CD4-positive, alpha-beta T cell (primary cell): ENCODE results near the gene KCNS1. TPM values are rescaled to one million over a fixed set of nuclear protein-coding genes. Genes with fewer than 3 reads are reported as not detected.

Source experiments
- ATAC-seq: fragments of 200-7000 bp; cut with Tn5 transposase; one replicate; pipeline ENCODE4 v1.10.0; 2022; ENCODE audit warnings: mild to moderate bottlenecking; ENCODE audit not compliant: poor library complexity
- CTCF ChIA-PET: fragments of 350-600 bp; sonication (Branson Sonifier 250); formaldehyde crosslinking; loops from one replicate; lab custom pipeline; 2021; ENCODE audit warnings: antibody characterized with exemption, inconsistent platforms; lab: Charles Lee
- POLR2A ChIA-PET: fragments of 350-600 bp; sonication (Branson Sonifier 250); formaldehyde crosslinking; loops from one replicate; lab custom pipeline; 2021; ENCODE audit warnings: antibody characterized with exemption, inconsistent platforms; lab: Charles Lee
- DNase-seq, 14 experiments: peaks; one replicate each; pipeline ENCODE4 v3.0.0-alpha.2; 2013 to 2020; ENCODE audit warnings: mixed read lengths in 2 of 14
- H3K27ac ChIP-seq, 2 donors: one replicate each; pipeline versions ENCODE4 v1.5.1 to v1.7.0; 2013; ENCODE audit warnings: low read length in 2 of 2, low read depth in 1 of 2, mild to moderate bottlenecking in 1 of 2
- H3K27me3 ChIP-seq, 2 experiments: 1 replicate in 1 of 2; 2 replicates in 1 of 2; pipeline versions ENCODE4 v1.6.1 to v1.7.0; 2013; ENCODE audit warnings: low read length in 2 of 2, control low read depth in 1 of 2, mild to moderate bottlenecking in 1 of 2, moderate library complexity in 1 of 2; ENCODE audit not compliant: insufficient read depth in 2 of 2, control insufficient read depth in 1 of 2
- H3K36me3 ChIP-seq: one replicate; pipeline ENCODE4 v1.6.1; 2013; ENCODE audit warnings: low read length, control low read depth; ENCODE audit not compliant: insufficient read depth
- H3K4me1 ChIP-seq: one replicate; pipeline ENCODE4 v1.6.1; 2013; ENCODE audit warnings: low read length, control low read depth; ENCODE audit not compliant: insufficient read depth
- H3K4me3 ChIP-seq: one replicate; pipeline ENCODE4 v1.5.1; 2013; ENCODE audit warnings: mild to moderate bottlenecking, low read length, moderate library complexity
- H3K9me3 ChIP-seq, 2 experiments: 1 replicate in 1 of 2; 2 replicates in 1 of 2; pipeline versions ENCODE4 v1.6.1 to v1.7.0; 2013; ENCODE audit warnings: low read length in 2 of 2, mild to moderate bottlenecking in 2 of 2, control low read depth in 1 of 2, moderate library complexity in 1 of 2; ENCODE audit not compliant: control insufficient read depth in 1 of 2, insufficient read depth in 1 of 2
- H3K27ac Mint-ChIP-seq: one replicate; pipeline ENCODE4 v1.8.0; 2020; ENCODE audit warnings: mixed read lengths
- H3K27me3 Mint-ChIP-seq: one replicate; pipeline ENCODE4 v1.8.0; 2021; ENCODE audit warnings: mixed read lengths
- H3K36me3 Mint-ChIP-seq: one replicate; pipeline ENCODE4 v1.8.0; 2021; ENCODE audit warnings: low read depth, mixed read lengths
- H3K4me1 Mint-ChIP-seq: one replicate; pipeline ENCODE4 v1.8.0; 2021; ENCODE audit warnings: low read depth, mixed read lengths
- H3K4me3 Mint-ChIP-seq: one replicate; pipeline ENCODE4 v1.8.0; 2020; ENCODE audit warnings: mild to moderate bottlenecking, mixed read lengths
- H3K9me3 Mint-ChIP-seq: one replicate; pipeline ENCODE4 v1.8.0; 2020; ENCODE audit warnings: mixed read lengths
- CTCF ChIP-seq: fragments of 200-600 bp; IDR thresholded peaks from one replicate; pipeline ENCODE4 v1.8.0; 2022; ENCODE audit warnings: antibody characterized with exemption, mild to moderate bottlenecking
- intact Hi-C, 2 experiments: fragments of 100-400 bp; cut with DNase I in 1 of 2; cut with micrococcal nuclease in 1 of 2; formaldehyde crosslinking; loops; one replicate each; pipeline versions ENCODE4 v1.15.1 to v1.9.0; 2023 to 2025; cut with DNase I, micrococcal nuclease
- total RNA-seq, 174 experiments: library from RNA in 2 of 174; stranded (reverse) in 2 of 174; gene quantifications; one replicate each; pipeline ENCODE4 v1.2.3 and lab custom pipeline; 2021 to 2026

Gene KCNS1
- total RNA-seq, 2 experiments from 2014 or later = not detected

GRCh38 chr20:45049438-45049837 is 51.5 kb downstream of the KCNS1 start:
- Mint-ChIP-seq H3K9me3 (no peaks in the 10 kb centered on the region), H3K27me3 (no peaks in the 10 kb centered on the region), H3K4me1 (peaks cover 76% of the 10 kb centered on the region), H3K36me3 (peaks cover 85% of the 10 kb centered on the region), H3K27ac (peak overlapping the region; percentile 75), H3K4me3 (peak overlapping the region; percentile 21)
- no peak for ATAC-seq
- CTCF ChIA-PET = interaction anchor here (1.1 to 2.1 kb wide), 3 partner anchors 14 to 46 kb away, joined by 3 to 6 read pairs (median 3); no protein-coding TSS in a partner anchor
- no peak for TF ChIP-seq CTCF
- no peak for DNase-seq
- POLR2A ChIA-PET = interaction anchor here (1.2 to 1.5 kb wide), 3 partner anchors 9 to 25 kb away, joined by 3 to 4 read pairs (median 4); no protein-coding TSS in a partner anchor
- Histone ChIP-seq H3K4me3 (no peak overlapping the region), H3K27ac (peak overlapping the region; percentile 11 to 36), H3K9me3 (no peaks in the 10 kb centered on the region), H3K27me3 (no peaks in the 10 kb centered on the region), H3K4me1 (peaks cover 46% of the 10 kb centered on the region), H3K36me3 (peaks cover 61% of the 10 kb centered on the region)
- intact Hi-C loops = no loop called here

DNA sequence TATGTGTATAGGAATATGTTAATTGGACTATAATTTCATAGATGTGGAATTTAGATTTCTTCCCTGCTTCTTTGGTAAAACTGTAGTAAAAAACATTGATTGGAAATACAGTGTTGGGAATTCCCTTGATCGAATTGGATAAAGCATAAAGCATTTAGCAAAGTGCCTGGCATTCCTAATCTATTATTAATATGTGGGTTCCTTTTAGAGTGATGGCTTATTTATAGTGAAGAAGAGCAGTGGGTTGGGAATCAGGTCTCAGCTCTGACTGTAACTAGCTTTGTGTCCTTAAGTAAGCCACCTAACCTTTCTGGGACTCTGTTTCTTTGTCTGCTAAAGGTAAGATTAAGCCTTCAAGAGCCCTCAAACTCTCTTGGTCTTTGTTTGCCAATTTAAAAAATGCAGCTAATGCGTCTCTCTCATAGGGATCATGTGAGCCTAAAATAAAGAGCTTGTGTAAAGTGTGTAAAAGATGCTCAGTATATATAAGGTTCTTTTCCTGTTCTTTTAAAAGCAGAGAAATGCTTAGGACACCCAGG is 53.3 kb downstream of the KCNS1 start:
- Histone ChIP-seq H3K4me1 (peaks cover 36% of the 10 kb centered on the region), H3K36me3 (peaks cover 52% of the 10 kb centered on the region), H3K27ac (no peak overlapping the region), H3K9me3 (no peaks in the 10 kb centered on the region), H3K27me3 (no peaks in the 10 kb centered on the region), H3K4me3 (no peak overlapping the region)
- Mint-ChIP-seq H3K4me1 (peaks cover 77% of the 10 kb centered on the region), H3K9me3 (no peaks in the 10 kb centered on the region), H3K36me3 (peaks cover 84% of the 10 kb centered on the region), H3K27me3 (no peaks in the 10 kb centered on the region), H3K27ac (peak overlapping the region; percentile 75), H3K4me3 (no peak overlapping the region)
- no peak for TF ChIP-seq CTCF
- intact Hi-C loops = no loop called here
- CTCF ChIA-PET = interaction anchor here (2.1 kb wide), 1 partner anchor 48 kb away, joined by 6 read pairs; no protein-coding TSS in a partner anchor
- ATAC-seq (no peak), DNase-seq (no peak)
- POLR2A ChIA-PET = no interaction called here

DNA sequence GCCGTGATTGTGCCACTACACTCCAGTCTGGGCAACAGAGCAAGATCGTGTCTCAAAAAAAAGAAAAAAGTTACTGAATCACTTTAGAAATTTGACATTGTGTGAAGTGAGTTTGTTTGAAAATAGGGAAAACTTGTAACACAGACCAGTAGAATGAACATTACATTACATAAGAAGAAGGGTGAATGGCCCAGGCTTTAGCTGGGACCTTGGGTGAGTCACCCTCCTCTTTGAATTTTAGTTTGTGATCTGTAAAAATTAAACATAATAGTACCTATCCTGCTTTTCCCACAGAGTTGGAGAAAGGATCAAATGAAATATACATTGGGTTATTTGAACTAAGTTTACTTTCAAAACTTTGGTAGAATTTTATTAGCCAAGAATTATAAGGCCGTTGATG is 56.3 kb downstream of the KCNS1 start:
- no peak overlapping the region for H3K27ac ChIP-seq
- no peaks in the 10 kb centered on the region for H3K27me3 Mint-ChIP-seq
- intact Hi-C loops = loop anchor here (1.0 to 2.0 kb wide), 2 partner anchors 52 to 246 kb away; no protein-coding TSS in a partner anchor
- H3K4me1 ChIP-seq = peaks cover 16% of the 10 kb centered on the region
- H3K36me3 ChIP-seq = peaks cover 57% of the 10 kb centered on the region
- no peaks in the 10 kb centered on the region for H3K27me3 ChIP-seq
- no peak overlapping the region for H3K4me3 Mint-ChIP-seq
- H3K9me3 Mint-ChIP-seq = no peaks in the 10 kb centered on the region
- no peak overlapping the region for H3K27ac Mint-ChIP-seq
- H3K4me3 ChIP-seq = no peak overlapping the region
- POLR2A ChIA-PET = interaction anchor here (0.7 to 2.2 kb wide), 7 partner anchors 8 to 246 kb away, joined by 3 to 10 read pairs (median 3); partner anchors contain the start of gene YWHAB
- H3K9me3 ChIP-seq = no peaks in the 10 kb centered on the region
- ATAC-seq (no peak), DNase-seq (no peak)
- H3K4me1 Mint-ChIP-seq = peaks cover 81% of the 10 kb centered on the region
- H3K36me3 Mint-ChIP-seq = peaks cover 92% of the 10 kb centered on the region
- CTCF ChIA-PET = interaction anchor here (0.6 to 3.1 kb wide), 35 partner anchors 9 to 329 kb away, joined by 3 to 37 read pairs (median 6); partner anchors contain the start of genes KCNS1, STK4, SYS1 and TOMM34
- TF ChIP-seq CTCF = no peak
